GM12892 (cell line): ENCODE data around the gene ALG6.
"Not testable (repeated sequence)": the region's sequence is repeated elsewhere in the genome, so short reads cannot be mapped to it uniquely, and the experiment has no call there.

Experiments
- DNase-seq: peaks from one replicate; pipeline ENCODE4 v3.0.0; 2011; ENCODE audit not compliant: insufficient read length
- FAIRE-seq: peaks from 2 replicates; lab custom pipeline; 2011; peaks lifted over from hg19 to GRCh38; lab: Jason Lieb, UNC
- POLR2A ChIP-seq: IDR thresholded peaks from 2 replicates; pipeline ENCODE4 v1.6.1; 2011; ENCODE audit warnings: low read depth, low read length, control low read depth
- POLR2AphosphoS5 ChIP-seq: IDR thresholded peaks from 2 replicates; pipeline ENCODE4 v1.6.1; 2011; ENCODE audit warnings: low read depth, low read length, control low read depth
- TAF1 ChIP-seq: IDR thresholded peaks from 2 replicates; pipeline ENCODE4 v1.6.1; 2011; ENCODE audit warnings: low read depth, mild to moderate bottlenecking, control low read depth, low read length, borderline replicate concordance

Gene ALG6

DNA sequence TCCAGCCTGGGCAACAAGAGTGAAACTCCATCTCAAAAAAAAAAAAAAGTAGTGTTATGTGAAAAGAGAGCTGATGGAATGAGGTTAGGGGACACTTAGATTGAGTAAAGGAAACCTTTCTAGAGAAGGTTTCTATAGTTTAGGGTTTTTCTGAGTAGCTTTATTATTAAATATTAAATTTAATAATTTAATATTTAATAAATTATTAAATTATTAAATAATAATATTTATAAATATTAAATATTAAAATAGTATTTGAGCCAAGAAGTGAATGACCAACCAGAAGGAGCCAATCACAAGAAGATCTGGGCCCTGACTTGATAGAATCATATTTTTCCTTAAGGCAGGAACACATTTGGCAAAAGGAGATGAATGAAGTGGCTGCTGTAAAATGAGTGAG, 50.7 kb downstream of the ALG6 start:
- DNase-seq = no peak
- TF ChIP-seq POLR2AphosphoS5 = no peak
- TF ChIP-seq TAF1 = no peak
- TF ChIP-seq POLR2A = no peak
- no peak for FAIRE-seq

DNA sequence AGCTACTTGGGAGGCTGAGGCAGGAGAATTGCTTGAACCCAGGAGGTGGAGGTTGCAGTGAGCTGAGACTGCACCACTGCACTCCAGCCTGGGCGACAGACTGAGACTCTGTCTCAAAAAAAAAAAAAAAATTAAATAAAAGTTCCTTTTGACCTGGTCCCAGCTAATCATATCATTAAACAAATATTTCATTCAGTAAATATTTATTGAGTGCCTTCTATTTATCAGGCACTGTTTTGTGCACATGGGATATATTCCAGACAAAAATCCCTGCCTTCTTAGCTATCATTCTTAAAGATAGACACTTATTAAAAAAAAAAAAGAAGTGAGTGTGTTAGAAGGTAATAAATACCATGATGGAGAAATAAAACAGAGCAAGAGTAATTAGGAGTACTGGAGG, 53.3 kb downstream of the ALG6 start:
- DNase-seq, FAIRE-seq: not testable (repeated sequence)

DNA sequence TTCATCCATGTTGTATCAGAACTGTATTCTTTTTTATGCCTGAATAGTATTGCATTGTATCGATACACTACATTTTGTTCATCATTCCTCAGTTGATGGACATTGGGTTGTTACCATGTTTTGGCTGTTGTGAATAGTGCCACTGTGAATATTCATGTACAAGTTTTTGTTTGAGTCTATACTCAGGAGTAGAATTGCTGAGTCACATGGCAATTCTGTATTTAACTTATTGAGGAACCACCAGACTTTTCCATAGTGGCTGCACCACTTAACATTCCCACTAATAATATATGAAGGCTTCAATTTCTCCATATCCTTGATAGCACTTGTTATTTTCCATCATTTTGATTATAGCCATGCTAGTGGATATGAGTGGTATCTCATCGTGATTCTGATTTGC, 56.2 kb downstream of the ALG6 start:
- no peak for FAIRE-seq
- TF ChIP-seq POLR2A = no peak
- no peak for TF ChIP-seq POLR2AphosphoS5
- TF ChIP-seq TAF1 = no peak
- no peak for DNase-seq

DNA sequence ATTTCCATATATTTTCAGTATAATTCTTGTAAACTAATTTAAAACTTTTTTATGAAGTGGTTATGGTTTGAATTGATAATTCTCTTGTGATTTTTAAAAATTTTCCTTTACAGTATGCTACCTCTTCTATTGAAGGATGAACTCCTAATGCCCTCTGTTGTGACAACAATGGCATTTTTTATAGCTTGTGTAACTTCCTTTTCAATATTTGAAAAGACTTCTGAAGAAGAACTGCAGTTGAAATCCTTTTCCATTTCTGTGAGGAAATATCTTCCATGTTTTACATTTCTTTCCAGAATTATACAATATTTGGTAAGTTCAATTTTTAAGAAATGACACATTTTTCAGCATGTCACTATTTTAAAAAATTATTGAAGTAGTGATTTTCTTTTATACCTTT, 61.4 kb downstream of the ALG6 start:
- no peak for FAIRE-seq
- TF ChIP-seq TAF1 (no peak), POLR2AphosphoS5 (no peak), POLR2A (no peak)
- no peak for DNase-seq

DNA sequence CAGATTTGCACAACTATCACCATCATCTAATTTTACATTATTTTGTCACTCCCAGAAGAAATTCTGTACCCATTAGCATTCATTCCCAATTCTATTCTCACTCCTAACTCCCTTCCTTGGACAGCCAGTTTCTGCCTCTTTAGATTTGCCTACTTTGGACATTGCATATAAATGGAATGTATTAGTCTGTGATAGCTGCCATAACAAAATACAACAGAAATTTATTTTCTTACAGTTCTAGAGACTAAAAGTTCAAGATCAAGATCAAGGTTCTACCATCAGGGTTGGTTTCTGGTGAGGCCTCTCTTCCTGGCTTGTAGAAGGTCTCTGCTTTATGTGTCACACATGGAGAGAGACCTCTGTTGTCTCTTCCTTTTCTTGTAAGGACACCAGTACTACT, 61.9 kb downstream of the ALG6 start:
- TF ChIP-seq POLR2A (no peak), POLR2AphosphoS5 (no peak), TAF1 (no peak)
- FAIRE-seq (no peak), DNase-seq (no peak)

DNA sequence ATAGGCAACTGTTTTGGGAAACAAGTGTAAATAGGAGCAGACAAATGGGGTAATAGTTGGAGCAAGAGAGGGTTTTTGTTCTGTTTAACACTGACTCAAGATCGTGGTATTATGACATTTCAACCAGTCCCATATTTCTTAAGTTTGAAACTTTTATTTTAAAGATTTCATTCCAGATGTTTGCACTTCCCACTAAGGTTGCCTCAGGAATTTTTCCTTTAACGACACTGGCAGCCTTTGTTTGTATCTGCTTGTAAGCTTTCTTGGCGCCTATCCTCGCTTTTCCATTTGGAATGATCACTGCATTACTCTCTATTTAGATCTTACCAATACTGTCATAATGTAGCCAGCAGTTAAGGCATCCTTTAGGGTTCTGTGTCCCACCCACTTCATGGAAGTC, 67.7 kb downstream of the ALG6 start:
- FAIRE-seq (no peak), DNase-seq (no peak)
- TF ChIP-seq POLR2AphosphoS5 = no peak
- no peak for TF ChIP-seq POLR2A
- TF ChIP-seq TAF1 = no peak

DNA sequence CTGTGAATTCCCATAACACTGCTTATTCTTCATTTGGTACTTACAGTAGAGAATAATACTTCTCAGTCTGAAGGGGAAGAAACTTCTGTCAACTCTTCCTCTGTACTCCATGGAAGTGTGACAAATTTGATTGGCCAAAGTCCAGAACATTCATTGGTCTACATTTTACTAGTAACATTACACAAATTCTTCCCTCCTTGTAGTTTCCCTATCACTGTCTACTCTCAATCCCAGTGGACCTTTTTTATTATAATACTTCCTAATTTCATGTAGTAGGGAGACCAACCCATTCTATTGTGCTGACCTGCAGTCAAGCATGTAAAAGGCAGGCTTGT, 74.7 kb downstream of the ALG6 start:
- no peak for DNase-seq
- TF ChIP-seq POLR2A (no peak), TAF1 (no peak), POLR2AphosphoS5 (no peak)
- FAIRE-seq = no peak

DNA sequence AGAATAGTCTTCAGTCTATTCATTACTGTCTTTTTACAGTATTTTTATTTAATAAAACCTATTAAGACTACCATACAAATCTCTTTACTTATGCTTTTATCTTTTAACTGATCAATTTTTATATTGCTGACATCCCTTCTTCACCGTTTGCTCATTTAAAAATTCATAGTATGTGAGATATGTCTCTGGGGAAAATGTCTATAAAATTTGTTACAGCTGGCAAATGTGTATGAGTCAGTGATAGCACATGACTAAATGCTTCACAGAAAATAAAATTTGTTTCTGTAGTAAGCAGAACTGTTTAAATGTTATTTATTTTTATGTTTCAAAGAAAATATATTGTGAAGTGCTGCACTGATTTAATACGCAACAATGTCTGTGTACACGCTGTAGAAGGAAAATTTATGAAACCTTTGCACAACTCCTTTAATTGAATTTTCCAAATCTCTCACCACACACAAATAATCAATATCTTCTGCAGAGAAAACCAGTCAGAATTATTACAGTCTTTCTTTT, 81.4 kb downstream of the ALG6 start:
- TF ChIP-seq TAF1 (no peak), POLR2AphosphoS5 (no peak), POLR2A (no peak)
- DNase-seq (no peak), FAIRE-seq (no peak)

DNA sequence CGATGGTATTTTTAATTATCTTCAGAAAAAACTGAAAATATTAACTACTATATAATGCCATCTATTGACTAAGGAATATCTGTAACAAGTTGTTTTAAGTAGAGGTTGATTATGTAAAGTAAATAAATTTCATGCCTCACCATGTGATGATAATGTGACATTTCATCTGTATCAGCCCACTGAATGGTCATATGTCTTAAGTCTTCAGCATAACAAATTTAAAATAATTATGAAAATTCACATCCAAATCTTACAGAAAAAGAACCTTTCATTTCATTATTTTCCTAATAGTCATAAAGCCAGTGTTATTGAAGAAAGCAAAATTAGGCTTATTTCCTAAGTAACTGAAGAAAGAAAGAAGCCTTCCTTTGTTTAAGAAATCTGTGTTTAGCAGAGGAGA, 83.0 kb downstream of the ALG6 start:
- FAIRE-seq (no peak), DNase-seq (no peak)
- no peak for TF ChIP-seq TAF1
- TF ChIP-seq POLR2A = no peak
- no peak for TF ChIP-seq POLR2AphosphoS5

DNA sequence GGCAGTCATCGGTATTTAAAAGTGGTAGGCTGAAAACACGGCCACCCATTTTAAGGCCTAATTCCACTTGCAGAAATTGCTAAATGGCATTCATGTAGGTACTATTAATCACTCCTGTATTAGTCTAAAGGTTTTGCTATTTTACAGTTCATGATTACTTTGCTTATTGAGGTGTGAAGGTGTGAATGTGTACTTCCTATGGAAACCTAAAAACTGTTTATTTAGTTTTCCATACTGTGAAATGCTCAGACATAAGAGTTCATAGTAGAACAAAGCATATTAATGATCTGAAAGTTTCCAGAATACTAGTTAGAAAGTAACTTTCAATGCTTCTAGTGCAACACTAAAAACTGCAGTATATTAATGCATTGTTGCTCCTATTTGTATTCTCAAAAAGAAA, 85.8 kb downstream of the ALG6 start:
- DNase-seq = no peak
- FAIRE-seq = no peak
- no peak for TF ChIP-seq TAF1
- no peak for TF ChIP-seq POLR2A
- TF ChIP-seq POLR2AphosphoS5 = no peak

DNA sequence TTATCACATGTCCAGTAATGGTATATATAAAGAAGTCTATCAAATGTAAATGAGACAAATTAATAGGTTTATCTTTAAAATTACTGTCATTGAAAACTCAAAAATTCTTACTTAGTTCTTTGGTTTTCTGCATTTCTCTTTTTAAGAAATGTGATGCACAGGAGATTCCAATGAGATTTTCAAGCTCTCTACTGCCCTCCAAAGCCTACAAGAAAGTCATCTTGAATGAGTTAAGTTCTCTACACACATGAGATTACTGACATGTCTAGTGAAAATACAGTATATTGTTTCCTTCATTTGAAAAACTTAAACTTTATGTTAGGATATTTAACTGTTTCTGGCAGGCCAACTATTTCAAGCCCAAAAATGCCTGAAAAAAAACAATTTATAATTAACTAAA, 86.8 kb downstream of the ALG6 start:
- TF ChIP-seq TAF1 (no peak), POLR2AphosphoS5 (no peak), POLR2A (no peak)
- no peak for FAIRE-seq
- no peak for DNase-seq

DNA sequence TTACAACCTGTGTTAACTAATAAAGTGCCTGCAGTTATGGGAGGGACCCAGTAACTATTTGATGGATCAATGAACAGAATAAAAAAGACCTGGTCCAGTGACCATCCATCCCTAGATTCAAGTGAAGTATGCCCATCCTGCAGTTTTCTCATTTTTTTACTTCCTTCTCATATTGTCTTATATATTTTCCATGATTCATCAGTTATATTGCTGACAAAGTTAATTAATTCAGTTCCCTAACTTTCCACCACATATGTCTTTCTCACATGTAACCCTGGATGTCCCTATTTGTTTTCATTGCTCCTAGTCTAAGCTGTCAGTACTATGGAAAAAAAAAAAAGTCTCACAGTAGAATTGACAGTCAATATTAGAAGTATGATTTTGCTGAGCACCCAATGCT, 91.3 kb downstream of the ALG6 start:
- TF ChIP-seq POLR2AphosphoS5 (no peak), TAF1 (no peak)
- no peak for DNase-seq
- no peak for FAIRE-seq

DNA sequence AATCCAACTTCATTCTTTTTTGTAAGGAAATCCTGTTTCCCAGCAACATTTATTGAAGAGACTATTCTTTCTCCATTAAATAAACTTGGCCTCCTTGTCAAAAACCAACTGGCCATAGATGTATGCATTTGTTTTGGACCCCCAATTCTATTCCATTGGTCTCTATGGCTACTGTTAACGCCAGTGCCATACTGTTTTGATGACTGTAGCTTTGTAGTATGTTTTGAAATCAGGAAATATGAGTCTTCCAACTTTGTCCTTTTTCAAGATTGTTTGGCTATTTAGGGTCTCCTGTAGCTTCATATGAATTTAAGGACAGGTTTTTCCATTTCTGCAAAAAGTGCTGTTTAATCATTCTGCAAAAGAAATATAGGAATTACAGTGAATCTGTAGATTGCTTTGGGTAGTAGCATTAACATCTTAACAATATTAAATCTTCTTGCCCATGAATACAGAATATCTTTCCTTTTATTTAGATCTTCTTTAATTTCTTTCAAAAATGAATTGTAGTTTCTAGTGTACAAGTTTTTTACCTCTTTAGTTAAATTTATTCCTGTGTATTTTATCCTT, 94.3 kb downstream of the ALG6 start:
- TF ChIP-seq POLR2A (no peak), TAF1 (no peak), POLR2AphosphoS5 (no peak)
- FAIRE-seq = no peak
- DNase-seq = no peak
